AG08396 (cell line): ENCODE measurements around the gene CENPVL1.
"Not testable (repeated sequence)": the region's sequence is repeated elsewhere in the genome, so short reads cannot be mapped to it uniquely, and the experiment has no call there.

Experiments used
- DNase-seq: peaks from one replicate; pipeline ENCODE4 v3.0.0; 2012; ENCODE audit warnings: low spot score, mixed read lengths

CENPVL1 gene

GRCh38 chrX:51710277-51711164, at the start of gene CENPVL1:
Gene CENPVL1, plus strand, starts transcription at chrX:51710512. Its CDS starts 0 bp downstream, at chrX:51710512.
- DNase-seq, result not testable (repeated sequence)

- no peak for DNase-seq
Measured at GRCh38 chrX:51665981-51666380, 44.3 kb upstream of the CENPVL1 start.

- not testable (repeated sequence) for DNase-seq
Measured at GRCh38 chrX:51679689-51680433, 30.5 kb upstream of the CENPVL1 start.

- DNase-seq, result not testable (repeated sequence)
Measured at GRCh38 chrX:51681808-51682719, 28.2 kb upstream of the CENPVL1 start.

GRCh38 chrX:51682720-51683062, 27.6 kb upstream of the CENPVL1 start, which contains the start of gene CENPVL2:
Gene CENPVL2, minus strand, starts transcription at chrX:51682831. Its CDS starts 0 bp downstream, at chrX:51682831.
- DNase-seq, result not testable (repeated sequence)

GRCh38 chrX:51694254-51694653, 16.1 kb upstream of the CENPVL1 start:
- DNase-seq, result no peak

- DNase-seq, result no peak
Measured at GRCh38 chrX:51697397-51697796, 12.9 kb upstream of the CENPVL1 start.

GRCh38 chrX:51712943-51713647, 2.8 kb downstream of the CENPVL1 start:
- not testable (repeated sequence) for DNase-seq

- DNase-seq, result no peak
Measured at GRCh38 chrX:51728202-51728601, 17.9 kb downstream of the CENPVL1 start.

- no peak for DNase-seq
Measured at GRCh38 chrX:51737091-51737490, 26.8 kb downstream of the CENPVL1 start.

GRCh38 chrX:51742586-51742985, 32.3 kb downstream of the CENPVL1 start:
- no peak for DNase-seq

GRCh38 chrX:51743179-51743957, 33.1 kb downstream of the CENPVL1 start, which contains the start of gene GSPT2:
Gene GSPT2, plus strand, starts transcription at chrX:51743442. Its CDS starts 185 bp downstream, at chrX:51743627.
- peak; percentile 69 for DNase-seq

GRCh38 chrX:51747671-51748070, 37.4 kb downstream of the CENPVL1 start:
- DNase-seq, result no peak

GRCh38 chrX:51759055-51759839, 48.9 kb downstream of the CENPVL1 start:
- no peak for DNase-seq

- DNase-seq, result no peak
Measured at GRCh38 chrX:51760657-51761056, 50.3 kb downstream of the CENPVL1 start.
